Spleen (tissue), 7 donors: ENCODE measurements around the gene GRB10.

Experiments
- POLR2A ChIP-seq, 3 donors: fragments of 450-650 bp; IDR thresholded peaks; one replicate each; pipeline ENCODE4 v1.5.1; 2017; ENCODE audit warnings: antibody characterized with exemption in 3 of 3, mild to moderate bottlenecking in 1 of 3
- POLR2AphosphoS5 ChIP-seq, 3 donors: sonication (generic); formaldehyde crosslinking; IDR thresholded peaks; one replicate each; pipeline ENCODE4 v1.5.1; 2017; ENCODE audit warnings: antibody characterized with exemption in 3 of 3
- TF ChIP-seq, protein P1 (sequence below), 11 experiments: fragments of 200-600 bp in 7 of 11; fragments of 450-650 bp in 4 of 11; sonication (generic) in 4 of 11; IDR thresholded peaks in 8 of 11; conservative IDR thresholded peaks in 3 of 11; 1 replicate in 7 of 11; 2 replicates in 4 of 11; pipeline versions ENCODE4 v1.4.0 to v1.8.0; 2016 to 2021; ENCODE audit warnings: antibody characterized with exemption in 11 of 11, inconsistent platforms in 4 of 11, mild to moderate bottlenecking in 1 of 11
- donor health status: DM: no; HTN: no; CAD: no; lungs with moderate emphysema.
- donor health status: DM: no; HTN: no; CAD: no.
- donor health status: DM: no; HTN: no; CAD: no.

DNA sequence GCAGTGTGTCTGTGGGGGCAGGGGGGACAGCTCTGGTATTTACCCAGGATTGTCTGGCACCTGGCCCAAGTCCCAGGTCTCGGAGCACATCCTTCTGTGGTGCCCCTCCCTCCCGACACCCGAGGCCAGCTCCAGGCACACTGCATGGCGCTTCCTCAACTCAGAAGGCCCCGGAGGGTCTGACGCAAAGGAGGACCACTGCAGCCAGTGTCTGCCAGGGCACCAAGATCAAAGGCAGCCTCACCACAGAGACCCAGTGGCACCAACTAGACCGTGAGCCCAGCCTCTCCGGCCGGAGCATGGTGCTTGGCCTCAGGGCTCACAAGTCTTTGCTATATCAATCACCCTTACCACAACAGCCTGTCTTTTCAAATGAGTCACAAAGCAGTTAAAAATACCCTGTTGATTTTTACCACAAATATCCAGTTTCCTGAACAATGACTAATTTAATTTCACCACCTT, 118.2 kb downstream of the GRB10 start:
- no peak for TF ChIP-seq POLR2A (IDR thresholded peaks at IDR 0.05)
- no peak for TF ChIP-seq POLR2AphosphoS5 (IDR thresholded peaks at IDR 0.05)
- TF ChIP-seq, protein P1, sequence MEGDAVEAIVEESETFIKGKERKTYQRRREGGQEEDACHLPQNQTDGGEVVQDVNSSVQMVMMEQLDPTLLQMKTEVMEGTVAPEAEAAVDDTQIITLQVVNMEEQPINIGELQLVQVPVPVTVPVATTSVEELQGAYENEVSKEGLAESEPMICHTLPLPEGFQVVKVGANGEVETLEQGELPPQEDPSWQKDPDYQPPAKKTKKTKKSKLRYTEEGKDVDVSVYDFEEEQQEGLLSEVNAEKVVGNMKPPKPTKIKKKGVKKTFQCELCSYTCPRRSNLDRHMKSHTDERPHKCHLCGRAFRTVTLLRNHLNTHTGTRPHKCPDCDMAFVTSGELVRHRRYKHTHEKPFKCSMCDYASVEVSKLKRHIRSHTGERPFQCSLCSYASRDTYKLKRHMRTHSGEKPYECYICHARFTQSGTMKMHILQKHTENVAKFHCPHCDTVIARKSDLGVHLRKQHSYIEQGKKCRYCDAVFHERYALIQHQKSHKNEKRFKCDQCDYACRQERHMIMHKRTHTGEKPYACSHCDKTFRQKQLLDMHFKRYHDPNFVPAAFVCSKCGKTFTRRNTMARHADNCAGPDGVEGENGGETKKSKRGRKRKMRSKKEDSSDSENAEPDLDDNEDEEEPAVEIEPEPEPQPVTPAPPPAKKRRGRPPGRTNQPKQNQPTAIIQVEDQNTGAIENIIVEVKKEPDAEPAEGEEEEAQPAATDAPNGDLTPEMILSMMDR (IDR thresholded peaks at IDR 0.05 in 8 of 11, conservative IDR thresholded peaks at IDR 0.05 in 3 of 11): no peak
